Uterus (tissue), 2 donors: ENCODE measurements around the gene GFOD2.

Experiments
- POLR2A ChIP-seq, 2 donors: fragments of 450-650 bp; IDR thresholded peaks; one replicate each; pipeline ENCODE4 v1.6.1; 2016; ENCODE audit warnings: antibody characterized with exemption in 2 of 2, mild to moderate bottlenecking in 1 of 2, moderate library complexity in 1 of 2
- TF ChIP-seq, protein P1 (sequence below), 4 experiments: fragments of 200-600 bp in 2 of 4; fragments of 450-650 bp in 2 of 4; sonication (generic) in 2 of 4; IDR thresholded peaks; one replicate each; pipeline ENCODE4 v1.5.1; 2016 to 2019; ENCODE audit warnings: antibody characterized with exemption in 4 of 4, mild to moderate bottlenecking in 2 of 4, moderate library complexity in 1 of 4

GRCh38 chr16:67648764-67649407 is 70.2 kb downstream of the GFOD2 start:
- TF ChIP-seq, protein P1, sequence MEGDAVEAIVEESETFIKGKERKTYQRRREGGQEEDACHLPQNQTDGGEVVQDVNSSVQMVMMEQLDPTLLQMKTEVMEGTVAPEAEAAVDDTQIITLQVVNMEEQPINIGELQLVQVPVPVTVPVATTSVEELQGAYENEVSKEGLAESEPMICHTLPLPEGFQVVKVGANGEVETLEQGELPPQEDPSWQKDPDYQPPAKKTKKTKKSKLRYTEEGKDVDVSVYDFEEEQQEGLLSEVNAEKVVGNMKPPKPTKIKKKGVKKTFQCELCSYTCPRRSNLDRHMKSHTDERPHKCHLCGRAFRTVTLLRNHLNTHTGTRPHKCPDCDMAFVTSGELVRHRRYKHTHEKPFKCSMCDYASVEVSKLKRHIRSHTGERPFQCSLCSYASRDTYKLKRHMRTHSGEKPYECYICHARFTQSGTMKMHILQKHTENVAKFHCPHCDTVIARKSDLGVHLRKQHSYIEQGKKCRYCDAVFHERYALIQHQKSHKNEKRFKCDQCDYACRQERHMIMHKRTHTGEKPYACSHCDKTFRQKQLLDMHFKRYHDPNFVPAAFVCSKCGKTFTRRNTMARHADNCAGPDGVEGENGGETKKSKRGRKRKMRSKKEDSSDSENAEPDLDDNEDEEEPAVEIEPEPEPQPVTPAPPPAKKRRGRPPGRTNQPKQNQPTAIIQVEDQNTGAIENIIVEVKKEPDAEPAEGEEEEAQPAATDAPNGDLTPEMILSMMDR (IDR thresholded peaks at IDR 0.05): no peak
- no peak for TF ChIP-seq POLR2A (IDR thresholded peaks at IDR 0.05)
